HepG2 (cell line): ENCODE measurements around the gene HIVEP2. TPM values are rescaled to one million over a fixed set of nuclear protein-coding genes. Genes with fewer than 3 reads are reported as not detected.
A peak's percentile ranks its signal among the peaks of the same experiment; 100 is the strongest.

ENCODE experiments used
- AHR ChIP-seq: IDR thresholded peaks from 2 replicates; pipeline ENCODE4 v1.6.1; 2018; ENCODE audit warnings: missing genetic modification reagents, missing compliant biosample characterization
- ATF7 ChIP-seq, 2 experiments: fragments of 450-650 bp in 1 of 2; sonication (generic) in 1 of 2; formaldehyde crosslinking in 1 of 2; IDR thresholded peaks; 2 replicates each; pipeline versions ENCODE4 v1.4.0 to v1.6.1; 2016 to 2020; ENCODE audit warnings: antibody characterized with exemption in 1 of 2, mild to moderate bottlenecking in 1 of 2, missing genetic modification reagents in 1 of 2
- FOSL1 ChIP-seq: sonication (generic); formaldehyde crosslinking; IDR thresholded peaks from 2 replicates; pipeline ENCODE4 v1.9.0; 2021; ENCODE audit warnings: missing genetic modification reagents, borderline replicate concordance
- FOXJ3 ChIP-seq: sonication (generic); formaldehyde crosslinking; IDR thresholded peaks from 2 replicates; pipeline ENCODE4 v1.4.0; 2020; ENCODE audit warnings: missing genetic modification reagents, mild to moderate bottlenecking, borderline replicate concordance
- FOXK1 ChIP-seq: sonication (generic); formaldehyde crosslinking; IDR thresholded peaks from 2 replicates; pipeline ENCODE4 v1.4.0; 2020; ENCODE audit warnings: low read depth, missing genetic modification reagents, borderline replicate concordance
- MEF2D ChIP-seq: sonication (generic); formaldehyde crosslinking; IDR thresholded peaks from 2 replicates; pipeline ENCODE4 v1.5.1; 2020; ENCODE audit warnings: mild to moderate bottlenecking, missing genetic modification reagents
- NKX3-1 ChIP-seq: sonication (generic); formaldehyde crosslinking; IDR thresholded peaks from 2 replicates; pipeline ENCODE4 v1.5.0; 2020; ENCODE audit warnings: missing genetic modification reagents
- XRCC5 ChIP-seq: fragments of 200-400 bp; formaldehyde crosslinking; optimal IDR thresholded peaks from 2 replicates; pipeline ENCODE3; 2017; ENCODE audit warnings: mild to moderate bottlenecking, low read length
- ZNF230 ChIP-seq: sonication (generic); formaldehyde crosslinking; IDR thresholded peaks from 2 replicates; pipeline ENCODE4 v1.4.0; 2020; ENCODE audit warnings: mild to moderate bottlenecking, missing genetic modification reagents
- ZNF235 ChIP-seq: sonication (generic); formaldehyde crosslinking; IDR thresholded peaks from 2 replicates; pipeline ENCODE4 v1.8.1; 2023; ENCODE audit warnings: mild to moderate bottlenecking, missing genetic modification reagents, borderline replicate concordance
- ZNF614 ChIP-seq: IDR thresholded peaks from 2 replicates; pipeline ENCODE4 v1.6.1; 2018; ENCODE audit warnings: missing biosample characterization, missing genetic modification reagents, inconsistent platforms, borderline replicate concordance
- ZNF780A ChIP-seq: sonication (generic); formaldehyde crosslinking; IDR thresholded peaks from 2 replicates; pipeline ENCODE4 v1.8.0; 2022; ENCODE audit warnings: mild to moderate bottlenecking, missing genetic modification reagents, moderate library complexity
- polyA plus RNA-seq, 8 experiments: library from polyadenylated mRNA; depleted of rRNA in 3 of 8; stranded (reverse) in 7 of 8; unstranded in 1 of 8; fragments of >200 nt; fragmentation: Illumina TruSeq in 4 of 8; extraction: Trizol in 4 of 8; gene quantifications; 2 replicates each; pipeline versions ENCODE4 v1.2.1 to v1.2.3, GENCODE V29; 2011 to 2016; ENCODE audit warnings: low read depth in 4 of 8, missing spikeins in 1 of 8, mixed read lengths in 1 of 8; ENCODE audit not compliant: insufficient read depth in 1 of 8
- total RNA-seq, 5 experiments: library from RNA; depleted of rRNA; stranded (reverse); fragments of >200 nt; fragmentation: Illumina TruSeq; extraction: Trizol; gene quantifications; 2 replicates each; pipeline ENCODE4 v1.2.3, GENCODE V29; 2016; ENCODE audit warnings: low read depth in 1 of 5
- TF ChIP-seq, protein P1 (sequence below): sonication (generic); formaldehyde crosslinking; IDR thresholded peaks from 2 replicates; pipeline ENCODE4 v1.4.0; 2020; ENCODE audit warnings: missing genetic modification reagents, low read depth, mild to moderate bottlenecking, borderline replicate concordance
- TF ChIP-seq, protein P2 (sequence below): sonication (generic); formaldehyde crosslinking; IDR thresholded peaks from 2 replicates; pipeline ENCODE4 v1.8.0; 2022; ENCODE audit warnings: low read depth, missing genetic modification reagents
- TF ChIP-seq, protein P3 (sequence below): sonication (generic); formaldehyde crosslinking; IDR thresholded peaks from 2 replicates; pipeline ENCODE4 v1.4.0; 2020; ENCODE audit warnings: missing genetic modification reagents
- TF ChIP-seq, protein P4 (sequence below): sonication (generic); IDR thresholded peaks from 2 replicates; pipeline ENCODE4 v1.6.1; 2016; ENCODE audit warnings: low read depth, borderline replicate concordance
- TF ChIP-seq, protein P5 (sequence below): sonication (generic); formaldehyde crosslinking; IDR thresholded peaks from 2 replicates; pipeline ENCODE4 v1.5.0; 2020; ENCODE audit warnings: missing genetic modification reagents
- TF ChIP-seq, protein P6 (sequence below): sonication (generic); formaldehyde crosslinking; IDR thresholded peaks from 2 replicates; pipeline ENCODE4 v1.4.0; 2020; ENCODE audit warnings: missing genetic modification reagents

HIVEP2 gene
- total and polyA plus RNA-seq, 2 of the 13 experiments (the other 11 are each of a cell fraction or from before 2014, with no cell fraction given) = 3.4 to 12.9 TPM

DNA sequence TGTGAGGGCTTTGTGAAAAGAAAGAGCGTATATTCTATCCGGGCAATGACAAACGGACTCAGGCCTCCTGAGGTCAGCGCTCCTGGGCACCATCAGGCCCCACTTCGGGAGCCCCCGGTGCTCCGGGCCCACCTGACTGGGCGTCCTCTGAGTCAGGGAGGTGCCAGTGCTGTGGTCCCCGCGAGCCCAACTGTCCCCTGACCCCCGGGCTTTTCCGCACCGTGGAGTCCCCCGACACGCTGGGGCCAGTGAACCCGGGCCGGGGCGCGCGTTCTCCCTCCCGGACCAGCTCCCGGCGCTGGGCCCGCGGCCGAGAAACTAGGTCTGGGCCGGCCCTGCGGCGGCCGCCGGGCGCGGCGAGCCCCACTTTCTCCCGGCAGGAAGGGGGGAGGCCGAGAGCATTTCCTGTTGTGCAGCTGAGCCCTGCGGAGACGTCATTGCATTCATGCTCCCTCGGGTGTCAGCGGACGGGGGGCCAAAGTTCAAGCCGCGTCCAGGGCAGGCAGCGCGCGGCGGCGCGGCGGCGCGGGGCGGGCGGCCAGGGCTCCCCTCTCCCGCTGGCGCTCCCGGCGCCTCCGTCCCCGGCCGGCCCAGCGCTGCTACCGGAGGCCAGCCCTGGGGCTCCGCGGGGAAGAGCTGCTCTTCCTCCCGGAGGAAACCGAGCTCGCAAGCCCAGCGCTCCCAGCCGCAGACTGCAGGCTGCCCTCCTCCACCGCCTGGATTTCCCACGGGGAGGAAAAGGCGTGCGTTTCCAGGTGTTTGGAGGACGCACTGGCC, 18.3 kb downstream of the HIVEP2 start (continued):
- TF ChIP-seq ZNF230 (CRISPR knock-in tag) (no peak; the same call in 1 of the 2 replicates), AHR (CRISPR knock-in tag) (peak; percentile 52), NKX3-1 (CRISPR knock-in tag) (peak; percentile 97), ATF7 (IDR thresholded peaks at IDR 0.05) (peak; percentile 47; the same call in 1 of the 2 replicates), ATF7 (CRISPR knock-in tag; IDR thresholded peaks at IDR 0.05) (peak; percentile 97), FOXK1 (CRISPR knock-in tag) (peak; percentile 42; the same call in 1 of the 2 replicates), ZNF780A (no peak), MEF2D (CRISPR knock-in tag) (no peak; the same call in 1 of the 2 replicates), FOSL1 (CRISPR knock-in tag) (peak; percentile 59), ZNF235 (CRISPR knock-in tag) (peak; percentile 68; the same call in 1 of the 2 replicates), FOXJ3 (CRISPR knock-in tag) (0 out of 2 replicates have a peak, but pooled peaks have one; percentile 25), XRCC5 (peak; percentile 67), ZNF614 (CRISPR knock-in tag) (peak; percentile 30; the same call in 1 of the 2 replicates)
- TF ChIP-seq, protein P1, sequence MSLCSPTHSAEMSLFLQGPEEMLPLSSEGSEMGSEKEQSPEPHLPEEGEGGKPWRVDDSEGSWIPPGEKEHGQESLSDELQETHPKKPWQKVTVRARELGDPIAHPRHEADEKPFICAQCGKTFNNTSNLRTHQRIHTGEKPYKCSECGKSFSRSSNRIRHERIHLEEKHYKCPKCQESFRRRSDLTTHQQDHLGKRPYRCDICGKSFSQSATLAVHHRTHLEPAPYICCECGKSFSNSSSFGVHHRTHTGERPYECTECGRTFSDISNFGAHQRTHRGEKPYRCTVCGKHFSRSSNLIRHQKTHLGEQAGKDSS (CRISPR knock-in tag) = peak; percentile 65; the same call in 1 of the 2 replicates
- TF ChIP-seq, protein P2, sequence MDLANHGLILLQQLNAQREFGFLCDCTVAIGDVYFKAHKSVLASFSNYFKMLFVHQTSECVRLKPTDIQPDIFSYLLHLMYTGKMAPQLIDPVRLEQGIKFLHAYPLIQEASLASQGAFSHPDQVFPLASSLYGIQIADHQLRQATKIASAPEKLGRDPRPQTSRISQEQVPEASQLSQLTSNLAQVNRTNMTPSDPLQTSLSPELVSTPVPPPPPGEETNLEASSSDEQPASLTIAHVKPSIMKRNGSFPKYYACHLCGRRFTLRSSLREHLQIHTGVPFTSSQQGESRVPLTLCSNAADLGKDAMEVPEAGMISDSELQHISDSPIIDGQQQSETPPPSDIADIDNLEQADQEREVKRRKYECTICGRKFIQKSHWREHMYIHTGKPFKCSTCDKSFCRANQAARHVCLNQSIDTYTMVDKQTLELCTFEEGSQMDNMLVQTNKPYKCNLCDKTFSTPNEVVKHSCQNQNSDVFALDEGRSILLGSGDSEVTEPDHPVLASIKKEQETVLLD (CRISPR knock-in tag) = peak; percentile 80
- TF ChIP-seq, protein P3, sequence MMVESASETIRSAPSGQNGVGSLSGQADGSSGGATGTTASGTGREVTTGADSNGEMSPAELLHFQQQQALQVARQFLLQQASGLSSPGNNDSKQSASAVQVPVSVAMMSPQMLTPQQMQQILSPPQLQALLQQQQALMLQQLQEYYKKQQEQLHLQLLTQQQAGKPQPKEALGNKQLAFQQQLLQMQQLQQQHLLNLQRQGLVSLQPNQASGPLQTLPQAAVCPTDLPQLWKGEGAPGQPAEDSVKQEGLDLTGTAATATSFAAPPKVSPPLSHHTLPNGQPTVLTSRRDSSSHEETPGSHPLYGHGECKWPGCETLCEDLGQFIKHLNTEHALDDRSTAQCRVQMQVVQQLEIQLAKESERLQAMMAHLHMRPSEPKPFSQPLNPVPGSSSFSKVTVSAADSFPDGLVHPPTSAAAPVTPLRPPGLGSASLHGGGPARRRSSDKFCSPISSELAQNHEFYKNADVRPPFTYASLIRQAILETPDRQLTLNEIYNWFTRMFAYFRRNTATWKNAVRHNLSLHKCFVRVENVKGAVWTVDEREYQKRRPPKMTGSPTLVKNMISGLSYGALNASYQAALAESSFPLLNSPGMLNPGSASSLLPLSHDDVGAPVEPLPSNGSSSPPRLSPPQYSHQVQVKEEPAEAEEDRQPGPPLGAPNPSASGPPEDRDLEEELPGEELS (CRISPR knock-in tag) = peak; percentile 89
- TF ChIP-seq, protein P4, sequence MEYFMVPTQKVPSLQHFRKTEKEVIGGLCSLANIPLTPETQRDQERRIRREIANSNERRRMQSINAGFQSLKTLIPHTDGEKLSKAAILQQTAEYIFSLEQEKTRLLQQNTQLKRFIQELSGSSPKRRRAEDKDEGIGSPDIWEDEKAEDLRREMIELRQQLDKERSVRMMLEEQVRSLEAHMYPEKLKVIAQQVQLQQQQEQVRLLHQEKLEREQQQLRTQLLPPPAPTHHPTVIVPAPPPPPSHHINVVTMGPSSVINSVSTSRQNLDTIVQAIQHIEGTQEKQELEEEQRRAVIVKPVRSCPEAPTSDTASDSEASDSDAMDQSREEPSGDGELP = peak; percentile 91; the same call in 1 of the 2 replicates
- TF ChIP-seq, protein P5, sequence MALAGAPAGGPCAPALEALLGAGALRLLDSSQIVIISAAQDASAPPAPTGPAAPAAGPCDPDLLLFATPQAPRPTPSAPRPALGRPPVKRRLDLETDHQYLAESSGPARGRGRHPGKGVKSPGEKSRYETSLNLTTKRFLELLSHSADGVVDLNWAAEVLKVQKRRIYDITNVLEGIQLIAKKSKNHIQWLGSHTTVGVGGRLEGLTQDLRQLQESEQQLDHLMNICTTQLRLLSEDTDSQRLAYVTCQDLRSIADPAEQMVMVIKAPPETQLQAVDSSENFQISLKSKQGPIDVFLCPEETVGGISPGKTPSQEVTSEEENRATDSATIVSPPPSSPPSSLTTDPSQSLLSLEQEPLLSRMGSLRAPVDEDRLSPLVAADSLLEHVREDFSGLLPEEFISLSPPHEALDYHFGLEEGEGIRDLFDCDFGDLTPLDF (CRISPR knock-in tag) = peak; percentile 79
- TF ChIP-seq, protein P6, sequence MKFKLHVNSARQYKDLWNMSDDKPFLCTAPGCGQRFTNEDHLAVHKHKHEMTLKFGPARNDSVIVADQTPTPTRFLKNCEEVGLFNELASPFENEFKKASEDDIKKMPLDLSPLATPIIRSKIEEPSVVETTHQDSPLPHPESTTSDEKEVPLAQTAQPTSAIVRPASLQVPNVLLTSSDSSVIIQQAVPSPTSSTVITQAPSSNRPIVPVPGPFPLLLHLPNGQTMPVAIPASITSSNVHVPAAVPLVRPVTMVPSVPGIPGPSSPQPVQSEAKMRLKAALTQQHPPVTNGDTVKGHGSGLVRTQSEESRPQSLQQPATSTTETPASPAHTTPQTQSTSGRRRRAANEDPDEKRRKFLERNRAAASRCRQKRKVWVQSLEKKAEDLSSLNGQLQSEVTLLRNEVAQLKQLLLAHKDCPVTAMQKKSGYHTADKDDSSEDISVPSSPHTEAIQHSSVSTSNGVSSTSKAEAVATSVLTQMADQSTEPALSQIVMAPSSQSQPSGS (CRISPR knock-in tag) = peak; percentile 97
